Thyroid gland (tissue), 4 donors: ENCODE results near the gene NOTCH2.
A peak's percentile ranks its signal among the peaks of the same experiment; 100 is the strongest.

Source experiments
- POLR2A ChIP-seq, 2 donors: fragments of 450-650 bp; IDR thresholded peaks; one replicate each; pipeline ENCODE4 v1.6.1; 2017; ENCODE audit warnings: antibody characterized with exemption in 2 of 2, mild to moderate bottlenecking in 2 of 2, moderate library complexity in 1 of 2
- TF ChIP-seq, protein P1 (sequence below), 6 experiments: fragments of 200-600 bp in 3 of 6; fragments of 450-650 bp in 3 of 6; sonication (generic) in 3 of 6; IDR thresholded peaks; one replicate each; pipeline ENCODE4 v1.5.1; 2016 to 2019; ENCODE audit warnings: antibody characterized with exemption in 6 of 6, mild to moderate bottlenecking in 2 of 6, inconsistent platforms in 1 of 6, moderate library complexity in 1 of 6

DNA sequence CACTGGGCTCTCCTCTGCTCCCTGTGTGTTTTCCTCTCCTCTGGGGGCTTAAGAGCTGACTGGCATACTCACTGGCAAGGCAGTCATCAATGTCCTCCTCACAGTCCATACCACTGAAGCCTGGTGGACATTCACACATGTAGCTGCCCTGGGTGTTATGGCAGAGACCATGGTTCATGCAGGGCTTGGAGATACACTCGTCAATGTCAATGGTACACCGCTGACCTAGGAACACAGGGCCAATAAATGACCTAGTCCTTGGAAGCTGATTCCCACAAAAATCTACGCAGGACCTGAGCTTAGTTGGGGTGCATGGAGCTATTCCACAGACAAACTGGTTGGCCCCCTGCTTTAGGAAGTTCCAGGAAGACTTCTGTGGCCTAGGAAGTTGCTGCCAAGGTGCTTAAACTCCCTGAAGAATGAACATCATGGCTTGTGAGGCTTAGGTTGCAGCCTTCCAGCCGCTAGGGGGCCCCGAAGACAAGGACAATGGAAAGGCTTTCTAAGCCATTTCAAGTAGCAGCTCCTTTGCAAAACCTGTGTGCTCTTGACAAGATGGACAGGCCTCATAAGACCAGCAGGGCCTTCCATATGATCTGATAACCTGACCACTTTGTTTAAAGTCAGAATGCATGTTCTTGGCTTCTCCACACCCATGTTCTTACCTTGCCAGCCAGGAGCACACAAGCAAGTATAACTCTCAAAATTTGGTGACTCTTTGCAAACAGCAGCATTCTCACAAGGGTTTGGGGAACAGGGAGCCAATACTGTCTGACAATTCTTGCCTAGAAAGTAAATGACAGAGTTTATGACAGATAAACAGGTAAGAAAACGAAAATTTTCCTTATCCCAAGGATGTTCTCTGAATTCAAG, 120.9 kb downstream of the NOTCH2 start:
- TF ChIP-seq, protein P1, sequence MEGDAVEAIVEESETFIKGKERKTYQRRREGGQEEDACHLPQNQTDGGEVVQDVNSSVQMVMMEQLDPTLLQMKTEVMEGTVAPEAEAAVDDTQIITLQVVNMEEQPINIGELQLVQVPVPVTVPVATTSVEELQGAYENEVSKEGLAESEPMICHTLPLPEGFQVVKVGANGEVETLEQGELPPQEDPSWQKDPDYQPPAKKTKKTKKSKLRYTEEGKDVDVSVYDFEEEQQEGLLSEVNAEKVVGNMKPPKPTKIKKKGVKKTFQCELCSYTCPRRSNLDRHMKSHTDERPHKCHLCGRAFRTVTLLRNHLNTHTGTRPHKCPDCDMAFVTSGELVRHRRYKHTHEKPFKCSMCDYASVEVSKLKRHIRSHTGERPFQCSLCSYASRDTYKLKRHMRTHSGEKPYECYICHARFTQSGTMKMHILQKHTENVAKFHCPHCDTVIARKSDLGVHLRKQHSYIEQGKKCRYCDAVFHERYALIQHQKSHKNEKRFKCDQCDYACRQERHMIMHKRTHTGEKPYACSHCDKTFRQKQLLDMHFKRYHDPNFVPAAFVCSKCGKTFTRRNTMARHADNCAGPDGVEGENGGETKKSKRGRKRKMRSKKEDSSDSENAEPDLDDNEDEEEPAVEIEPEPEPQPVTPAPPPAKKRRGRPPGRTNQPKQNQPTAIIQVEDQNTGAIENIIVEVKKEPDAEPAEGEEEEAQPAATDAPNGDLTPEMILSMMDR (IDR thresholded peaks at IDR 0.05) = peak; percentile 71 to 88 (median 83)
- no peak for TF ChIP-seq POLR2A (IDR thresholded peaks at IDR 0.05)
